ENCODE results near the gene SPEN.
"Not testable (repeated sequence)": the region's sequence is repeated elsewhere in the genome, so short reads cannot be mapped to it uniquely, and the experiment has no call there.

Gene SPEN

GRCh38 chr1:15900662-15901279 lies 53.3 kb downstream of the SPEN start:
- no peak for DNase-seq (ENCODE audit: low read depth)

- DNase-seq (ENCODE audit: low read depth), result no peak
Observed at GRCh38 chr1:15902882-15903281, 55.4 kb downstream of the SPEN start.

- no peak for DNase-seq (ENCODE audit: low read depth)
Observed at GRCh38 chr1:15908597-15908996, 61.1 kb downstream of the SPEN start.

GRCh38 chr1:15911141-15911540 lies 63.6 kb downstream of the SPEN start:
- no peak for DNase-seq (ENCODE audit: low read depth)

- no peak for DNase-seq (ENCODE audit: low read depth)
Observed at GRCh38 chr1:15911927-15912326, 64.4 kb downstream of the SPEN start.

- DNase-seq (ENCODE audit: low read depth), result not testable (repeated sequence)
Observed at GRCh38 chr1:15913607-15914006, 66.1 kb downstream of the SPEN start.

GRCh38 chr1:15915991-15916390 lies 68.5 kb downstream of the SPEN start:
- DNase-seq (ENCODE audit: low read depth), result no peak

- DNase-seq (ENCODE audit: low read depth), result no peak
Observed at GRCh38 chr1:15916417-15916816, 68.9 kb downstream of the SPEN start.

- DNase-seq (ENCODE audit: low read depth), result no peak
Observed at GRCh38 chr1:15916916-15917315, 69.4 kb downstream of the SPEN start.

- DNase-seq (ENCODE audit: low read depth), result peak; percentile 20
Observed at GRCh38 chr1:15918962-15919715, 71.6 kb downstream of the SPEN start.

- no peak for DNase-seq (ENCODE audit: low read depth)
Observed at GRCh38 chr1:15923241-15923640, 75.7 kb downstream of the SPEN start.

GRCh38 chr1:15926448-15926847 lies 78.9 kb downstream of the SPEN start:
- DNase-seq (ENCODE audit: low read depth), result not testable (repeated sequence)

GRCh38 chr1:15928971-15929965 lies 81.8 kb downstream of the SPEN start:
- DNase-seq (ENCODE audit: low read depth), result no peak

GRCh38 chr1:15931401-15931800 lies 83.9 kb downstream of the SPEN start:
- DNase-seq (ENCODE audit: low read depth), result no peak

GRCh38 chr1:15931884-15932283 lies 84.4 kb downstream of the SPEN start:
- DNase-seq (ENCODE audit: low read depth), result no peak

- DNase-seq (ENCODE audit: low read depth), result no peak
Observed at GRCh38 chr1:15932612-15933011, 85.1 kb downstream of the SPEN start.

- no peak for DNase-seq (ENCODE audit: low read depth)
Observed at GRCh38 chr1:15933684-15934083, 86.2 kb downstream of the SPEN start.

- no peak for DNase-seq (ENCODE audit: low read depth)
Observed at GRCh38 chr1:15934211-15935055, 86.9 kb downstream of the SPEN start.

GRCh38 chr1:15935056-15935950 lies 87.8 kb downstream of the SPEN start:
- DNase-seq (ENCODE audit: low read depth), result no peak

GRCh38 chr1:15936025-15936424 lies 88.5 kb downstream of the SPEN start:
- no peak for DNase-seq (ENCODE audit: low read depth)

GRCh38 chr1:15937146-15937545 lies 89.6 kb downstream of the SPEN start:
- no peak for DNase-seq (ENCODE audit: low read depth)
